GM21381 (cell line): ENCODE results near the gene CIAO2B.
"Not testable (repeated sequence)": the region's sequence is repeated elsewhere in the genome, so short reads cannot be mapped to it uniquely, and the experiment has no call there.

Source experiments
- ATAC-seq: cut with Tn5 transposase; IDR thresholded peaks from one replicate; pipeline ENCODE4 v1.9.1; 2021; ENCODE audit warnings: mild to moderate bottlenecking, moderate library complexity; ENCODE audit not compliant: unreplicated experiment

The CIAO2B gene

GRCh38 chr16:66934138-66934838 is at the start of gene CIAO2B:
CIAO2B (minus strand) TSS chr16:66934402; CDS start chr16:66934364, 38 bp downstream.
- peak; percentile 78 for ATAC-seq

GRCh38 chr16:66983033-66983432 is 48.8 kb upstream of the CIAO2B start:
- ATAC-seq, result no peak

- no peak for ATAC-seq
Observed at GRCh38 chr16:66979011-66979717, 45.0 kb upstream of the CIAO2B start.

- ATAC-seq, result peak; percentile 60
Observed at GRCh38 chr16:66977341-66978113, 43.3 kb upstream of the CIAO2B start.

GRCh38 chr16:66976746-66977145 is 42.5 kb upstream of the CIAO2B start:
- no peak for ATAC-seq

GRCh38 chr16:66975302-66975893 is 41.2 kb upstream of the CIAO2B start:
- no peak for ATAC-seq

GRCh38 chr16:66974932-66975246 is 40.7 kb upstream of the CIAO2B start:
- ATAC-seq, result not testable (repeated sequence)

- ATAC-seq, result not testable (repeated sequence)
Observed at GRCh38 chr16:66974156-66974931, 40.1 kb upstream of the CIAO2B start.

GRCh38 chr16:66973716-66974115 is 39.5 kb upstream of the CIAO2B start:
- no peak for ATAC-seq

GRCh38 chr16:66972983-66973382 is 38.8 kb upstream of the CIAO2B start:
- no peak for ATAC-seq

GRCh38 chr16:66970775-66971720 is 36.8 kb upstream of the CIAO2B start:
- ATAC-seq, result no peak

GRCh38 chr16:66968847-66969246 is 34.6 kb upstream of the CIAO2B start:
- no peak for ATAC-seq

GRCh38 chr16:66964049-66964448 is 29.8 kb upstream of the CIAO2B start:
- ATAC-seq, result no peak

- no peak for ATAC-seq
Observed at GRCh38 chr16:66961914-66962313, 27.7 kb upstream of the CIAO2B start.

GRCh38 chr16:66961065-66961744 is 27.0 kb upstream of the CIAO2B start, which contains the start of gene CES3:
CES3 (plus strand) TSS chr16:66961266; CDS start chr16:66961308, 42 bp downstream.
- ATAC-seq, result peak; percentile 74

- ATAC-seq, result no peak
Observed at GRCh38 chr16:66960270-66960669, 26.1 kb upstream of the CIAO2B start.

GRCh38 chr16:66959704-66960161 is 25.5 kb upstream of the CIAO2B start:
- no peak for ATAC-seq

GRCh38 chr16:66958857-66959703 is 24.9 kb upstream of the CIAO2B start:
- no peak for ATAC-seq
